A673 (cell line): ENCODE measurements around the gene AFAP1. TPM values are rescaled to one million over a fixed set of nuclear protein-coding genes. Genes with fewer than 3 reads are reported as not detected.

Experiments used
- BruUV-seq: library from RNA; stranded (reverse); fragments of 400-500 nt; replicated peaks from 2 replicates; lab custom pipeline; 2021; lab: Mats Ljungman, UMichigan
- CTCF ChIA-PET: fragments of 300-600 bp; sonication (Branson Sonifier 250); formaldehyde crosslinking; loops from one replicate; lab custom pipeline; 2022; ENCODE audit warnings: antibody characterized with exemption; lab: Charles Lee
- POLR2A ChIA-PET: fragments of 300-600 bp; sonication (Branson Sonifier 250); formaldehyde crosslinking; loops from one replicate; lab custom pipeline; 2022; ENCODE audit warnings: antibody characterized with exemption; ENCODE audit not compliant: low non-redundant PET; lab: Charles Lee
- DNase-seq: peaks from one replicate; pipeline ENCODE4 v3.0.0-alpha.2; 2015; ENCODE audit warnings: low spot score
- H3K27ac ChIP-seq: fragments of 200-600 bp; sonication (generic); 2 replicates; pipeline ENCODE4 v1.5.1; 2016; ENCODE audit warnings: mixed run types, low read depth, mild to moderate bottlenecking, mixed read lengths, antibody characterized with exemption, low read length; ENCODE audit not compliant: poor library complexity, severe bottlenecking
- H3K27me3 ChIP-seq: fragments of 200-600 bp; sonication (generic); replicated peaks from 2 replicates; pipeline ENCODE4 v1.6.1; 2017; ENCODE audit warnings: mixed run types, low read depth, mild to moderate bottlenecking, mixed read lengths, antibody characterized with exemption, low read length; ENCODE audit not compliant: insufficient read depth, poor library complexity
- H3K36me3 ChIP-seq: fragments of 200-600 bp; sonication (generic); 2 replicates; pipeline ENCODE4 v1.6.1; 2016; ENCODE audit warnings: mixed run types, mild to moderate bottlenecking, mixed read lengths, antibody characterized with exemption, low read length; ENCODE audit not compliant: insufficient read depth, poor library complexity, severe bottlenecking
- H3K4me1 ChIP-seq: fragments of 200-600 bp; sonication (generic); 2 replicates; pipeline ENCODE4 v1.6.1; 2017; ENCODE audit warnings: mixed run types, mild to moderate bottlenecking, mixed read lengths, antibody characterized with exemption, low read length; ENCODE audit not compliant: insufficient read depth, poor library complexity, severe bottlenecking
- H3K4me3 ChIP-seq: fragments of 200-600 bp; sonication (generic); 2 replicates; pipeline ENCODE4 v1.5.1; 2016; ENCODE audit warnings: low read depth, mixed run types, mild to moderate bottlenecking, mixed read lengths, low read length; ENCODE audit not compliant: poor library complexity, severe bottlenecking
- H3K9me3 ChIP-seq: fragments of 200-600 bp; sonication (generic); 2 replicates; pipeline ENCODE4 v1.6.1; 2016; ENCODE audit warnings: mixed run types, low read depth, mild to moderate bottlenecking, mixed read lengths, antibody characterized with exemption, low read length; ENCODE audit not compliant: poor library complexity, severe bottlenecking
- EZH2 ChIP-seq: fragments of 200-600 bp; sonication (generic); IDR thresholded peaks from 2 replicates; pipeline ENCODE4 v1.6.1; 2017; ENCODE audit warnings: borderline replicate concordance, low read depth, mild to moderate bottlenecking, mixed read lengths, antibody characterized with exemption, low read length; ENCODE audit not compliant: poor library complexity, severe bottlenecking
- intact Hi-C: fragments of 100-400 bp; cut with micrococcal nuclease; formaldehyde crosslinking; loops from one replicate; pipeline ENCODE4 v1.10.0; 2022; ENCODE audit not compliant: unreplicated experiment
- total RNA-seq: library from RNA; stranded (reverse); gene quantifications from 2 replicates; pipeline ENCODE4 v1.2.3, GENCODE V29; 2021
- TF ChIP-seq, protein P1 (sequence below): fragments of 300-800, 200-600 bp; sonication (generic); conservative IDR thresholded peaks from 2 replicates; pipeline ENCODE4 v1.5.1; 2017; ENCODE audit warnings: low read depth, mild to moderate bottlenecking, antibody characterized with exemption, low read length, moderate library complexity, mixed read lengths

AFAP1 gene
- total RNA-seq, 1 experiment from 2014 or later = 42.6 TPM

DNA sequence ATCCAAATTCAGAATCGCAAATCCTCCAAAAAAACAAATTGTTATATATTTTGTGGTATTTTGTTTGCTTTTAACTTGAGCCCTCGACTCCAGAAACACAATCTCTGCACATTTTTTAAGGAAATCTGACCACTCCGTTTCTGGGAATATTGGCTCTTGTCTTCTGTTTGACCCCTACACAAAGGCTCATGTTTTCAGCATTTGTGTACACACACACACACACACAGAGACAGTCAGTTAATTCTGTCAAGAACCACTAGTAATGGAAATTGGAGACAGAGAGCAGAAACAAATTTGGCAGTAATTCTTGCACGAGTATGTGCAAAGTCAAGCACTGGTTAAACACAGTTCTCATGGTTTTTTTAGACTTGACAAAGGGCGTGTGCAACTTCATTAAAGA lies 115.4 kb downstream of the AFAP1 start:
- ChIA-PET CTCF (no interaction called here), POLR2A (no interaction called here)
- peaks cover 24% of the 10 kb centered on the region for H3K4me1 ChIP-seq
- intact Hi-C loops = no loop called here
- no peaks in the 10 kb centered on the region for H3K27me3 ChIP-seq
- H3K36me3 ChIP-seq = no peaks in the 10 kb centered on the region
- BruUV-seq = no TSS peak
- DNase-seq = no peak
- TF ChIP-seq, protein P1, sequence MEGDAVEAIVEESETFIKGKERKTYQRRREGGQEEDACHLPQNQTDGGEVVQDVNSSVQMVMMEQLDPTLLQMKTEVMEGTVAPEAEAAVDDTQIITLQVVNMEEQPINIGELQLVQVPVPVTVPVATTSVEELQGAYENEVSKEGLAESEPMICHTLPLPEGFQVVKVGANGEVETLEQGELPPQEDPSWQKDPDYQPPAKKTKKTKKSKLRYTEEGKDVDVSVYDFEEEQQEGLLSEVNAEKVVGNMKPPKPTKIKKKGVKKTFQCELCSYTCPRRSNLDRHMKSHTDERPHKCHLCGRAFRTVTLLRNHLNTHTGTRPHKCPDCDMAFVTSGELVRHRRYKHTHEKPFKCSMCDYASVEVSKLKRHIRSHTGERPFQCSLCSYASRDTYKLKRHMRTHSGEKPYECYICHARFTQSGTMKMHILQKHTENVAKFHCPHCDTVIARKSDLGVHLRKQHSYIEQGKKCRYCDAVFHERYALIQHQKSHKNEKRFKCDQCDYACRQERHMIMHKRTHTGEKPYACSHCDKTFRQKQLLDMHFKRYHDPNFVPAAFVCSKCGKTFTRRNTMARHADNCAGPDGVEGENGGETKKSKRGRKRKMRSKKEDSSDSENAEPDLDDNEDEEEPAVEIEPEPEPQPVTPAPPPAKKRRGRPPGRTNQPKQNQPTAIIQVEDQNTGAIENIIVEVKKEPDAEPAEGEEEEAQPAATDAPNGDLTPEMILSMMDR = no peak
- no peak for TF ChIP-seq EZH2
- H3K27ac ChIP-seq = no peak overlapping the region
- no peak overlapping the region for H3K4me3 ChIP-seq
- H3K9me3 ChIP-seq = no peaks in the 10 kb centered on the region

DNA sequence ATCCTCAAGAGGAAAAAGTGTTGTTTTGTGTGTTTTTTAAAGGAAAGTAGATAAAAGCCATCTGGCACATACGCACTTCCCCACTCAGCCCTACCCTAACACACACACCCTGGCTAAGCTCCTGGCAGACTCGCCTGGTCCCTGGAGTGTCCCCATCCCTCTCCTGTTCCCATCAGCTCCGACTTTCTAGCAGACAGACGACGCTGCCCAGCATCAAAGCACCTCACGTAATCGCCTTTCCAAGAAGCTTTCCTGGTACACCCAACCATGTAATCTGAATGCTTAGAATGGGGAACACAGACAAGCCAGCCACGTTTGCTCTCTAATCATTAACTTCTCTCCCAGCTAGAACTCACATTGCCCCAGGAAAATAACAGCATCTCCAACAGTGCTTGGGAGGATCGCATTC lies 116.2 kb downstream of the AFAP1 start:
- no TSS peak for BruUV-seq

DNA sequence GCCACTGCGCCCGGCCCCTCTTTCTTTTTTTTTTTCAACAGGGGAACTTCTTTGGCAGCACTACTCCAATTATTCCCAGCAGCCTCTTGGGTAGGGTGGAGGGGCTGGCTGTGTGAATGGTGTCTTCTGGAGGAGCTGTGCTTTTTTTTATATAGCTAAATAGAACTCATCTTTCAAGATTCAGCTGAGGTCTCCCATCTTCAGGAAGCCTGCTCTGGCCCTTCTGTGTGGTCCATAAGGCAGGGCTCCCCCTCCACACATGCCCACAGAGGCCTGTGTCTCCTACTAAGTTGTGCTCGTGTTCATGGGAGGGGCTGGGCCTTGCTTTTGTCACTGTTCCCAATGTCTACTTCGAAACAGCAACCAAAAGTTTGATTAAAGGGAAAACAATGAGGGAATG lies 116.8 kb downstream of the AFAP1 start:
- H3K9me3 ChIP-seq = no peaks in the 10 kb centered on the region
- no TSS peak for BruUV-seq
- CTCF ChIA-PET = no interaction called here

More for the DNA sequence above, 116.2 kb downstream of the AFAP1 start:
- TF ChIP-seq EZH2 = no peak
- TF ChIP-seq, protein P1 = no peak
- no peaks in the 10 kb centered on the region for H3K36me3 ChIP-seq
- intact Hi-C loops = no loop called here
- ChIA-PET POLR2A (no interaction called here), CTCF (interaction anchor here (0.6 kb wide), 1 partner anchor 163 kb away, joined by 3 read pairs; no protein-coding TSS in a partner anchor)
- DNase-seq = no peak
- no peak overlapping the region for H3K4me3 ChIP-seq
- no peak overlapping the region for H3K27ac ChIP-seq
- no peaks in the 10 kb centered on the region for H3K9me3 ChIP-seq
- peaks cover 26% of the 10 kb centered on the region for H3K4me1 ChIP-seq
- no peaks in the 10 kb centered on the region for H3K27me3 ChIP-seq

More for the DNA sequence above, 116.8 kb downstream of the AFAP1 start:
- no peaks in the 10 kb centered on the region for H3K27me3 ChIP-seq
- peaks cover 26% of the 10 kb centered on the region for H3K4me1 ChIP-seq
- H3K27ac ChIP-seq = no peak overlapping the region
- no peak overlapping the region for H3K4me3 ChIP-seq
- POLR2A ChIA-PET = no interaction called here
- no peaks in the 10 kb centered on the region for H3K36me3 ChIP-seq
- no peak for DNase-seq
- intact Hi-C loops = no loop called here
- TF ChIP-seq, protein P1 = no peak
- no peak for TF ChIP-seq EZH2
